K562 (cell line): ENCODE results near the gene CRIP1. TPM values are rescaled to one million over a fixed set of nuclear protein-coding genes. Genes with fewer than 3 reads are reported as not detected.

Experiments
- BCOR ChIP-seq: fragments of 450-650 bp; IDR thresholded peaks from 2 replicates; pipeline ENCODE4 v1.6.1; 2016
- CCNT2 ChIP-seq: IDR thresholded peaks from 2 replicates; pipeline ENCODE4 v1.6.1; 2011; ENCODE audit warnings: borderline replicate concordance, low read depth, mild to moderate bottlenecking, moderate library complexity, mixed read lengths, low read length; ENCODE audit not compliant: insufficient read length; ENCODE audit errors: extremely low read depth
- CREB1 ChIP-seq, 2 experiments: sonication (generic) in 1 of 2; formaldehyde crosslinking in 1 of 2; IDR thresholded peaks; 2 replicates each; pipeline versions ENCODE4 v1.6.1 to v1.8.0; 2012 to 2022; ENCODE audit warnings: inconsistent platforms in 1 of 2, mild to moderate bottlenecking in 1 of 2, missing genetic modification reagents in 1 of 2, moderate library complexity in 1 of 2
- CXXC5 ChIP-seq: fragments of 250-450 bp; sonication (Bioruptor Pico); IDR thresholded peaks from 2 replicates; pipeline ENCODE4 v1.8.0; 2022; ENCODE audit warnings: inconsistent platforms, mild to moderate bottlenecking, moderate library complexity
- GATAD2B ChIP-seq: fragments of 450-650 bp; IDR thresholded peaks from 2 replicates; pipeline ENCODE4 v1.6.1; 2017; ENCODE audit warnings: mild to moderate bottlenecking, borderline replicate concordance
- JUN ChIP-seq, 2 experiments: sonication (generic) in 1 of 2; formaldehyde crosslinking in 1 of 2; IDR thresholded peaks; 2 replicates each; pipeline versions ENCODE4 v1.6.1 to v1.8.0; 2012 to 2022; ENCODE audit warnings: borderline replicate concordance in 2 of 2, mild to moderate bottlenecking in 2 of 2, improper control_type of control experiment in 1 of 2, low read depth in 1 of 2, low read length in 1 of 2, missing genetic modification reagents in 1 of 2
- KLF10 ChIP-seq: fragments of 250-450 bp; sonication (Bioruptor Pico); IDR thresholded peaks from 2 replicates; pipeline ENCODE4 v1.6.1; 2021; ENCODE audit warnings: matching md5 sums
- NCOA4 ChIP-seq: fragments of 450-650 bp; IDR thresholded peaks from 2 replicates; pipeline ENCODE4 v1.6.1; 2018; ENCODE audit warnings: mild to moderate bottlenecking; ENCODE audit not compliant: partially characterized antibody
- PHF8 ChIP-seq: fragments of 200-600 bp; sonication (generic); IDR thresholded peaks from 2 replicates; pipeline ENCODE4 v1.6.1; 2012; ENCODE audit warnings: mixed run types, mild to moderate bottlenecking, inconsistent platforms, low read length, moderate library complexity, borderline replicate concordance
- POLR3G ChIP-seq: IDR thresholded peaks from 2 replicates; pipeline ENCODE4 v1.6.1; 2011; ENCODE audit not compliant: insufficient read length, insufficient replicate concordance; ENCODE audit errors: extremely low read depth
- PURB ChIP-seq: sonication (generic); formaldehyde crosslinking; IDR thresholded peaks from 2 replicates; pipeline ENCODE4 v1.9.0; 2021; ENCODE audit warnings: low read depth, mild to moderate bottlenecking, missing genetic modification reagents
- SIN3B ChIP-seq: fragments of 450-650 bp; IDR thresholded peaks from 2 replicates; pipeline ENCODE4 v1.6.1; 2017; ENCODE audit warnings: low read depth, mild to moderate bottlenecking, moderate library complexity
- SMAD4 ChIP-seq: fragments of 250-450 bp; sonication (Bioruptor Pico); conservative IDR thresholded peaks from 2 replicates; pipeline ENCODE4 v1.8.0; 2021; ENCODE audit warnings: inconsistent platforms, mild to moderate bottlenecking, moderate library complexity
- SMARCA5 ChIP-seq: fragments of 450-650 bp; IDR thresholded peaks from 2 replicates; pipeline ENCODE4 v1.6.1; 2016
- SOX6 ChIP-seq: fragments of 450-650 bp; IDR thresholded peaks from 2 replicates; pipeline ENCODE4 v1.6.1; 2014; ENCODE audit warnings: mild to moderate bottlenecking
- STAG1 ChIP-seq: sonication (generic); formaldehyde crosslinking; IDR thresholded peaks from 2 replicates; pipeline ENCODE4 v1.5.0; 2020; ENCODE audit warnings: missing genetic modification reagents, borderline replicate concordance
- YY1 ChIP-seq, 3 experiments: IDR thresholded peaks; 2 replicates each; pipeline ENCODE4 v1.6.1; 2011; ENCODE audit warnings: low read length in 2 of 3, mild to moderate bottlenecking in 2 of 3, moderate library complexity in 2 of 3, borderline replicate concordance in 1 of 3, control low read depth in 1 of 3, low read depth in 1 of 3; ENCODE audit not compliant: insufficient read depth in 3 of 3, insufficient replicate concordance in 2 of 3, control insufficient read depth in 1 of 3, insufficient read length in 1 of 3; ENCODE audit errors: extremely low read depth in 1 of 3
- ZNF184 ChIP-seq: sonication (generic); formaldehyde crosslinking; IDR thresholded peaks from 2 replicates; pipeline ENCODE4 v1.5.0; 2020; ENCODE audit warnings: missing genetic modification reagents
- ZNF324 ChIP-seq: fragments of 250-450 bp; sonication (Bioruptor Pico); IDR thresholded peaks from 2 replicates; pipeline ENCODE4 v1.4.0; 2020; ENCODE audit warnings: mild to moderate bottlenecking
- polyA plus RNA-seq, 8 experiments: library from polyadenylated mRNA; depleted of rRNA in 4 of 8; stranded (reverse) in 5 of 8; unstranded in 3 of 8; fragments of >200 nt; fragmentation: Nextera tagmentation in 2 of 8; fragmentation: Illumina TruSeq in 1 of 8; extraction: Ambion mirVana in 2 of 8; extraction: Trizol in 1 of 8; gene quantifications; 2 replicates each; pipeline versions ENCODE4 v1.2.1 to v1.2.3, GENCODE V29; 2011 to 2014; ENCODE audit warnings: inconsistent platforms in 1 of 8, missing spikeins in 1 of 8
- total RNA-seq, 7 experiments: library from RNA; depleted of rRNA in 6 of 7; stranded (reverse); fragments of >200 nt in 6 of 7; fragmentation: Illumina TruSeq in 2 of 7; extraction: Trizol in 2 of 7; gene quantifications; 2 replicates each; pipeline versions ENCODE4 v1.2.1 to v1.2.3, GENCODE V29; 2011 to 2021; ENCODE audit warnings: low replicate concordance in 1 of 7
- TF ChIP-seq, protein P1 (sequence below): IDR thresholded peaks from 2 replicates; pipeline ENCODE4 v1.6.1; 2011; ENCODE audit warnings: borderline replicate concordance, low read depth, mild to moderate bottlenecking, moderate library complexity, low read length; ENCODE audit not compliant: insufficient read depth, poor library complexity, severe bottlenecking
- TF ChIP-seq, protein P2 (sequence below): fragments of 250-450 bp; sonication (Bioruptor Pico); IDR thresholded peaks from 2 replicates; pipeline ENCODE4 v1.5.0; 2021
- TF ChIP-seq, protein P3 (sequence below), 3 experiments: IDR thresholded peaks in 2 of 3; conservative IDR thresholded peaks in 1 of 3; 2 replicates each; pipeline ENCODE4 v1.5.1; 2011 to 2012; ENCODE audit warnings: low read length in 3 of 3, mild to moderate bottlenecking in 3 of 3, control low read depth in 2 of 3, improper control_type of control experiment in 1 of 3, inconsistent platforms in 1 of 3, low read depth in 1 of 3, mixed read lengths in 1 of 3, moderate library complexity in 1 of 3; ENCODE audit not compliant: insufficient read depth in 2 of 3

Gene CRIP1
- total and polyA plus RNA-seq, 9 of the 15 experiments (the other 6 are each of a cell fraction or from before 2014, with no cell fraction given): 0.11 to 0.58 (median 0.14) TPM; not detected in 6

DNA sequence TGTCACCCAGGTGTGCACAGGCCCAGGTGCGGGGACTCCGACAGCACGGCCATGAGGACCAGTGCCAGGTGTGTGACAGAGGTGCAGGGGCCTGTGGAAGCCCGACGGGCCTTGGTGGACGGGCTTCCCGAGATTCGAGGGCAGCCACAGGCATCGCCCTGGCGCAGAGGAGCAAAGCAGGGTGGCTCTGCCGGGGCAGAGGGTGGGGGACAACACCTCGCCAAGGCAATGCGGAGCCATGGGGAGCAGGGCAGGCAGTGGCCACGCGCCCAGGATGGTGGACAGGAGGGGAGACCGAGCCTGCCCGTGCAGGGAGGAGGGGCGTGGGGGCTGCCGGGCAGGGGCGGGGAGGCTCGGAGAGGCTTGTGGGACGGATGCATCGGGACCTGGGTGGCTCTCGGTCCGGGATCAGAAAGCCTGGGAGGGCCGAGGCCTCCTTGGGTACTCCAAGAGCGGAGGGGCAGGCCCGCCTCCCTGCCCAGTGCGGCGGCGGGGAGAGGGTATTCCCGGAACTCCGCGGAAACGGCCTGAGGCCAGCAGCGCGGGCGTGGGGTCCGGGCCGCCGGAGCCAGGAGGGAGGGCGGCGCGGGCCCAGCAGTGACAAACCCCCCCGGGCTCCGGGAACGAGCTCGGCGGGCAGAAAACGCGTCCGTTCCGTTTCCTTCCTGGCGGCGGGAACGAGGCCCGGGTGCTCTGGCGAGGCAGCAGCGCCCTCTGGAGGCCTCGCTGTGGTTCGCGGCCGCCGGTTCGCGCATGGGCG lies 41.3 kb downstream of the CRIP1 start (continued):
- TF ChIP-seq, protein P1, sequence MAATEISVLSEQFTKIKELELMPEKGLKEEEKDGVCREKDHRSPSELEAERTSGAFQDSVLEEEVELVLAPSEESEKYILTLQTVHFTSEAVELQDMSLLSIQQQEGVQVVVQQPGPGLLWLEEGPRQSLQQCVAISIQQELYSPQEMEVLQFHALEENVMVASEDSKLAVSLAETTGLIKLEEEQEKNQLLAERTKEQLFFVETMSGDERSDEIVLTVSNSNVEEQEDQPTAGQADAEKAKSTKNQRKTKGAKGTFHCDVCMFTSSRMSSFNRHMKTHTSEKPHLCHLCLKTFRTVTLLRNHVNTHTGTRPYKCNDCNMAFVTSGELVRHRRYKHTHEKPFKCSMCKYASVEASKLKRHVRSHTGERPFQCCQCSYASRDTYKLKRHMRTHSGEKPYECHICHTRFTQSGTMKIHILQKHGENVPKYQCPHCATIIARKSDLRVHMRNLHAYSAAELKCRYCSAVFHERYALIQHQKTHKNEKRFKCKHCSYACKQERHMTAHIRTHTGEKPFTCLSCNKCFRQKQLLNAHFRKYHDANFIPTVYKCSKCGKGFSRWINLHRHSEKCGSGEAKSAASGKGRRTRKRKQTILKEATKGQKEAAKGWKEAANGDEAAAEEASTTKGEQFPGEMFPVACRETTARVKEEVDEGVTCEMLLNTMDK: peak; percentile 20
- TF ChIP-seq ZNF324 (CRISPR knock-in tag) (no peak), NCOA4 (no peak), SOX6 (no peak), CREB1 (IDR thresholded peaks at IDR 0.05) (no peak), CREB1 (CRISPR knock-in tag; IDR thresholded peaks at IDR 0.05) (0 out of 2 replicates have a peak, but pooled peaks have one; percentile 24), PURB (no peak), ZNF184 (CRISPR knock-in tag) (no peak), GATAD2B (no peak), SMARCA5 (no peak), SIN3B (peak; percentile 44; the same call in 1 of the 2 replicates), CCNT2 (peak; percentile 19), CXXC5 (peak; percentile 76), JUN (IDR thresholded peaks at IDR 0.05; ENCODE audit: borderline replicate concordance, low read depth, low read length) (no peak), JUN (CRISPR knock-in tag; IDR thresholded peaks at IDR 0.05; ENCODE audit: borderline replicate concordance) (no peak), POLR3G (no peak), STAG1 (CRISPR knock-in tag) (peak; percentile 75; the same call in 1 of the 2 replicates), BCOR (no peak), KLF10 (no peak), YY1 (IDR thresholded peaks at IDR 0.05; ENCODE audit: borderline replicate concordance in 1 of 3, control insufficient read depth in 1 of 3, extremely low read depth in 1 of 3, insufficient read depth in 3 of 3, insufficient read length in 1 of 3, insufficient replicate concordance in 2 of 3, low read depth in 1 of 3, low read length in 2 of 3) (no peak), PHF8 (peak; percentile 48; the same call in 1 of the 2 replicates), SMAD4 (0 out of 2 replicates have a peak, but pooled peaks have one; percentile 39)
- TF ChIP-seq, protein P2, sequence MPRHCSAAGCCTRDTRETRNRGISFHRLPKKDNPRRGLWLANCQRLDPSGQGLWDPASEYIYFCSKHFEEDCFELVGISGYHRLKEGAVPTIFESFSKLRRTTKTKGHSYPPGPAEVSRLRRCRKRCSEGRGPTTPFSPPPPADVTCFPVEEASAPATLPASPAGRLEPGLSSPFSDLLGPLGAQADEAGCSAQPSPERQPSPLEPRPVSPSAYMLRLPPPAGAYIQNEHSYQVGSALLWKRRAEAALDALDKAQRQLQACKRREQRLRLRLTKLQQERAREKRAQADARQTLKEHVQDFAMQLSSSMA (CRISPR knock-in tag): no peak
- TF ChIP-seq, protein P3, sequence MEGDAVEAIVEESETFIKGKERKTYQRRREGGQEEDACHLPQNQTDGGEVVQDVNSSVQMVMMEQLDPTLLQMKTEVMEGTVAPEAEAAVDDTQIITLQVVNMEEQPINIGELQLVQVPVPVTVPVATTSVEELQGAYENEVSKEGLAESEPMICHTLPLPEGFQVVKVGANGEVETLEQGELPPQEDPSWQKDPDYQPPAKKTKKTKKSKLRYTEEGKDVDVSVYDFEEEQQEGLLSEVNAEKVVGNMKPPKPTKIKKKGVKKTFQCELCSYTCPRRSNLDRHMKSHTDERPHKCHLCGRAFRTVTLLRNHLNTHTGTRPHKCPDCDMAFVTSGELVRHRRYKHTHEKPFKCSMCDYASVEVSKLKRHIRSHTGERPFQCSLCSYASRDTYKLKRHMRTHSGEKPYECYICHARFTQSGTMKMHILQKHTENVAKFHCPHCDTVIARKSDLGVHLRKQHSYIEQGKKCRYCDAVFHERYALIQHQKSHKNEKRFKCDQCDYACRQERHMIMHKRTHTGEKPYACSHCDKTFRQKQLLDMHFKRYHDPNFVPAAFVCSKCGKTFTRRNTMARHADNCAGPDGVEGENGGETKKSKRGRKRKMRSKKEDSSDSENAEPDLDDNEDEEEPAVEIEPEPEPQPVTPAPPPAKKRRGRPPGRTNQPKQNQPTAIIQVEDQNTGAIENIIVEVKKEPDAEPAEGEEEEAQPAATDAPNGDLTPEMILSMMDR (IDR thresholded peaks at IDR 0.05 in 2 of 3, conservative IDR thresholded peaks at IDR 0.05 in 1 of 3; ENCODE audit: insufficient read depth in 2 of 3, low read depth in 1 of 3, low read length in 3 of 3): peak; percentile 62 to 92 (median 78)
